ENCODE measurements around the gene CDCA7L.

The CDCA7L gene

GRCh38 chr7:21945454-21946221 lies at the start of gene CDCA7L:
TSS of gene CDCA7L (minus strand) at chr7:21945899. CDS start at chr7:21945804, 95 bp downstream.
- Mint-ChIP-seq H3K9me3 (no peaks in the 10 kb centered on the region), H3K4me1 (peaks cover 31% of the 10 kb centered on the region)

GRCh38 chr7:21986096-21986495 lies 40.4 kb upstream of the CDCA7L start:
- no peaks in the 10 kb centered on the region for H3K4me1 Mint-ChIP-seq

More at GRCh38 chr7:21945454-21946221, at the start of gene CDCA7L:
- H3K36me3 Mint-ChIP-seq (ENCODE audit: low read depth) = no peaks in the 10 kb centered on the region
- no peak for TF ChIP-seq CTCF (IDR thresholded peaks at IDR 0.05; ENCODE audit: unreplicated experiment in 3 of 3)
- peaks cover 8% of the 10 kb centered on the region for H3K27me3 Mint-ChIP-seq (ENCODE audit: low read depth)
- peak within 1 kb of the TSS; percentile 90 to 94 (median 92) for H3K4me3 Mint-ChIP-seq
- H3K27ac Mint-ChIP-seq = peak within 1 kb of the TSS; percentile 72 to 84 (median 84)

GRCh38 chr7:21984042-21984441 lies 38.3 kb upstream of the CDCA7L start:
- H3K27ac Mint-ChIP-seq = no peak overlapping the region
- no peaks in the 10 kb centered on the region for H3K27me3 Mint-ChIP-seq (ENCODE audit: low read depth)
- no peak overlapping the region for H3K4me3 Mint-ChIP-seq
- TF ChIP-seq CTCF (IDR thresholded peaks at IDR 0.05; ENCODE audit: unreplicated experiment in 3 of 3) = no peak
- no peaks in the 10 kb centered on the region for H3K9me3 Mint-ChIP-seq
- no peaks in the 10 kb centered on the region for H3K36me3 Mint-ChIP-seq (ENCODE audit: low read depth)
- no peaks in the 10 kb centered on the region for H3K4me1 Mint-ChIP-seq

More at GRCh38 chr7:21986096-21986495, 40.4 kb upstream of the CDCA7L start:
- Mint-ChIP-seq H3K36me3 (ENCODE audit: low read depth) (no peaks in the 10 kb centered on the region), H3K9me3 (no peaks in the 10 kb centered on the region), H3K4me3 (no peak overlapping the region), H3K27me3 (ENCODE audit: low read depth) (no peaks in the 10 kb centered on the region), H3K27ac (peak overlapping the region in 1 of 3 experiments; percentile 50)
- TF ChIP-seq CTCF (IDR thresholded peaks at IDR 0.05; ENCODE audit: unreplicated experiment in 3 of 3) = no peak

GRCh38 chr7:21983056-21983455 lies 37.4 kb upstream of the CDCA7L start:
- Mint-ChIP-seq H3K27me3 (ENCODE audit: low read depth) (no peaks in the 10 kb centered on the region), H3K9me3 (no peaks in the 10 kb centered on the region), H3K4me3 (no peak overlapping the region), H3K36me3 (ENCODE audit: low read depth) (no peaks in the 10 kb centered on the region), H3K4me1 (no peaks in the 10 kb centered on the region), H3K27ac (no peak overlapping the region)
- no peak for TF ChIP-seq CTCF (IDR thresholded peaks at IDR 0.05; ENCODE audit: unreplicated experiment in 3 of 3)

- no peaks in the 10 kb centered on the region for H3K36me3 Mint-ChIP-seq (ENCODE audit: low read depth)
- no peak overlapping the region for H3K4me3 Mint-ChIP-seq
- TF ChIP-seq CTCF (IDR thresholded peaks at IDR 0.05; ENCODE audit: unreplicated experiment in 3 of 3) = no peak
- no peaks in the 10 kb centered on the region for H3K27me3 Mint-ChIP-seq (ENCODE audit: low read depth)
- no peak overlapping the region for H3K27ac Mint-ChIP-seq
- H3K9me3 Mint-ChIP-seq = no peaks in the 10 kb centered on the region
- no peaks in the 10 kb centered on the region for H3K4me1 Mint-ChIP-seq
These were observed 35.8 kb upstream of the CDCA7L start for GRCh38 chr7:21981524-21981923.

Data from nephron (organoid).